ENCODE results near the gene UNC13B.

The UNC13B gene

GRCh38 chr9:35313460-35313859, 151.7 kb downstream of the UNC13B start:
- H3K4me3 ChIP-seq (ENCODE audit: low read depth in 1 of 2, low read length in 1 of 2): no peak overlapping the region
- H3K36me3 ChIP-seq: no peaks in the 10 kb centered on the region
- H3K4me1 ChIP-seq (ENCODE audit: control insufficient read depth in 1 of 2, insufficient read depth in 1 of 2, low read depth in 1 of 2, low read length in 1 of 2): no peaks in the 10 kb centered on the region
- no peaks in the 10 kb centered on the region for H3K27me3 ChIP-seq
- H3K9me3 ChIP-seq: no peaks in the 10 kb centered on the region
- no peak overlapping the region for H3K27ac ChIP-seq
- TF ChIP-seq CTCF (IDR thresholded peaks at IDR 0.05): no peak

- Histone ChIP-seq H3K4me3 (ENCODE audit: low read depth in 1 of 2, low read length in 1 of 2) (no peak overlapping the region), H3K27me3 (no peaks in the 10 kb centered on the region), H3K9me3 (no peaks in the 10 kb centered on the region), H3K4me1 (ENCODE audit: control insufficient read depth in 1 of 2, insufficient read depth in 1 of 2, low read depth in 1 of 2, low read length in 1 of 2) (no peaks in the 10 kb centered on the region), H3K27ac (no peak overlapping the region), H3K36me3 (no peaks in the 10 kb centered on the region)
- TF ChIP-seq CTCF (IDR thresholded peaks at IDR 0.05): no peak
Measured at GRCh38 chr9:35313916-35314315, 152.1 kb downstream of the UNC13B start.

- no peak for TF ChIP-seq CTCF (IDR thresholded peaks at IDR 0.05)
- Histone ChIP-seq H3K9me3 (no peaks in the 10 kb centered on the region), H3K4me1 (ENCODE audit: control insufficient read depth in 1 of 2, insufficient read depth in 1 of 2, low read depth in 1 of 2, low read length in 1 of 2) (no peaks in the 10 kb centered on the region), H3K27ac (no peak overlapping the region), H3K36me3 (no peaks in the 10 kb centered on the region), H3K4me3 (ENCODE audit: low read depth in 1 of 2, low read length in 1 of 2) (no peak overlapping the region), H3K27me3 (no peaks in the 10 kb centered on the region)
Measured at GRCh38 chr9:35318741-35319140, 156.9 kb downstream of the UNC13B start.

- Histone ChIP-seq H3K9me3 (no peaks in the 10 kb centered on the region), H3K4me1 (ENCODE audit: control insufficient read depth in 1 of 2, insufficient read depth in 1 of 2, low read depth in 1 of 2, low read length in 1 of 2) (no peaks in the 10 kb centered on the region), H3K36me3 (no peaks in the 10 kb centered on the region), H3K27me3 (no peaks in the 10 kb centered on the region), H3K4me3 (ENCODE audit: low read depth in 1 of 2, low read length in 1 of 2) (no peak overlapping the region), H3K27ac (no peak overlapping the region)
- TF ChIP-seq CTCF (IDR thresholded peaks at IDR 0.05): no peak
Measured at GRCh38 chr9:35322075-35322885, 160.5 kb downstream of the UNC13B start.

- H3K27ac ChIP-seq: no peak overlapping the region
- H3K4me1 ChIP-seq (ENCODE audit: control insufficient read depth in 1 of 2, insufficient read depth in 1 of 2, low read depth in 1 of 2, low read length in 1 of 2): no peaks in the 10 kb centered on the region
- H3K27me3 ChIP-seq: no peaks in the 10 kb centered on the region
- H3K4me3 ChIP-seq (ENCODE audit: low read depth in 1 of 2, low read length in 1 of 2): no peak overlapping the region
- no peaks in the 10 kb centered on the region for H3K9me3 ChIP-seq
- no peaks in the 10 kb centered on the region for H3K36me3 ChIP-seq
- no peak for TF ChIP-seq CTCF (IDR thresholded peaks at IDR 0.05)
Measured at GRCh38 chr9:35324966-35325365, 163.2 kb downstream of the UNC13B start.
